HAP-1 (cell line): Measurements from ENCODE around the gene PADI2.

Experiments used
- DNase-seq, 2 experiments: peaks; one replicate each; pipeline ENCODE4 v3.0.0-alpha.2; 2016 to 2020; ENCODE audit warnings: low spot score in 2 of 2
- H3K27me3 ChIP-seq: fragments of 250-450 bp; sonication (Bioruptor Pico); 2 replicates; pipeline ENCODE4 v1.5.1; 2020; ENCODE audit warnings: low read depth, mild to moderate bottlenecking, moderate library complexity
- H3K36me3 ChIP-seq: fragments of 250-450 bp; sonication (Bioruptor Pico); replicated peaks from 2 replicates; pipeline ENCODE4 v1.5.1; 2020; ENCODE audit warnings: mild to moderate bottlenecking
- H3K4me1 ChIP-seq: fragments of 250-450 bp; sonication (Bioruptor Pico); 2 replicates; pipeline ENCODE4 v1.5.1; 2020; ENCODE audit warnings: mild to moderate bottlenecking
- H3K4me3 ChIP-seq: fragments of 250-450 bp; sonication (Bioruptor Pico); 2 replicates; pipeline ENCODE4 v1.5.1; 2020; ENCODE audit warnings: mild to moderate bottlenecking, moderate library complexity
- H3K9me3 ChIP-seq: fragments of 250-450 bp; sonication (Bioruptor Pico); 2 replicates; pipeline ENCODE4 v1.5.1; 2020; ENCODE audit warnings: mild to moderate bottlenecking, moderate library complexity
- in situ Hi-C: fragments of 300-500 bp; cut with MboI; formaldehyde crosslinking; loops from 3 replicates; pipeline ENCODE4 v1.14.3; 2020; ENCODE audit warnings: low sequenced_read_pairs, inconsistent platforms, mixed read lengths

PADI2 gene

GRCh38 chr1:17116643-17117042 lies 2.6 kb downstream of the PADI2 start:
- no peaks in the 10 kb centered on the region for H3K36me3 ChIP-seq
- in situ Hi-C loops = no loop called here
- H3K4me1 ChIP-seq = peaks cover 3% of the 10 kb centered on the region
- DNase-seq = no peak
- H3K4me3 ChIP-seq = no peak overlapping the region
- peaks cover 6% of the 10 kb centered on the region; the same call in 1 of the 2 replicates for H3K27me3 ChIP-seq
- no peaks in the 10 kb centered on the region for H3K9me3 ChIP-seq

- no peak for DNase-seq
- H3K27me3 ChIP-seq = peaks cover 6% of the 10 kb centered on the region; the same call in 1 of the 2 replicates
- no peak overlapping the region for H3K4me3 ChIP-seq
- in situ Hi-C loops = no loop called here
- no peaks in the 10 kb centered on the region for H3K9me3 ChIP-seq
- no peaks in the 10 kb centered on the region for H3K4me1 ChIP-seq
- H3K36me3 ChIP-seq = no peaks in the 10 kb centered on the region
Measured at GRCh38 chr1:17113963-17114362, 5.3 kb downstream of the PADI2 start.

GRCh38 chr1:17112496-17113236 lies 6.6 kb downstream of the PADI2 start:
- H3K27me3 ChIP-seq = no peaks in the 10 kb centered on the region; the same call in 1 of the 2 replicates
- H3K4me3 ChIP-seq = no peak overlapping the region
- H3K4me1 ChIP-seq = no peaks in the 10 kb centered on the region
- H3K36me3 ChIP-seq = no peaks in the 10 kb centered on the region
- in situ Hi-C loops = no loop called here
- H3K9me3 ChIP-seq = no peaks in the 10 kb centered on the region
- DNase-seq = no peak

GRCh38 chr1:17112076-17112475 lies 7.2 kb downstream of the PADI2 start:
- in situ Hi-C loops = no loop called here
- no peak for DNase-seq
- Histone ChIP-seq H3K36me3 (no peaks in the 10 kb centered on the region), H3K4me3 (no peak overlapping the region), H3K27me3 (no peaks in the 10 kb centered on the region; the same call in 1 of the 2 replicates), H3K4me1 (no peaks in the 10 kb centered on the region), H3K9me3 (no peaks in the 10 kb centered on the region)

- no peak overlapping the region for H3K4me3 ChIP-seq
- H3K27me3 ChIP-seq = no peaks in the 10 kb centered on the region; the same call in 1 of the 2 replicates
- DNase-seq = no peak
- H3K4me1 ChIP-seq = no peaks in the 10 kb centered on the region
- no peaks in the 10 kb centered on the region for H3K9me3 ChIP-seq
- in situ Hi-C loops = no loop called here
- H3K36me3 ChIP-seq = no peaks in the 10 kb centered on the region
Measured at GRCh38 chr1:17110555-17110926, 8.7 kb downstream of the PADI2 start.

- Histone ChIP-seq H3K27me3 (no peaks in the 10 kb centered on the region; the same call in 1 of the 2 replicates), H3K36me3 (no peaks in the 10 kb centered on the region), H3K4me1 (no peaks in the 10 kb centered on the region), H3K9me3 (no peaks in the 10 kb centered on the region), H3K4me3 (no peak overlapping the region)
- no peak for DNase-seq
- in situ Hi-C loops = no loop called here
Measured at GRCh38 chr1:17109892-17110554, 9.2 kb downstream of the PADI2 start.

GRCh38 chr1:17108786-17109185 lies 10.5 kb downstream of the PADI2 start:
- no peak overlapping the region for H3K4me3 ChIP-seq
- no peak for DNase-seq
- in situ Hi-C loops = no loop called here
- H3K9me3 ChIP-seq = no peaks in the 10 kb centered on the region
- no peaks in the 10 kb centered on the region for H3K4me1 ChIP-seq
- H3K36me3 ChIP-seq = no peaks in the 10 kb centered on the region
- no peaks in the 10 kb centered on the region; the same call in 1 of the 2 replicates for H3K27me3 ChIP-seq

GRCh38 chr1:17108360-17108759 lies 10.9 kb downstream of the PADI2 start:
- no peak for DNase-seq
- no peaks in the 10 kb centered on the region for H3K4me1 ChIP-seq
- in situ Hi-C loops = no loop called here
- H3K27me3 ChIP-seq = no peaks in the 10 kb centered on the region; the same call in 1 of the 2 replicates
- no peak overlapping the region for H3K4me3 ChIP-seq
- H3K9me3 ChIP-seq = no peaks in the 10 kb centered on the region
- H3K36me3 ChIP-seq = no peaks in the 10 kb centered on the region

- Histone ChIP-seq H3K4me1 (no peaks in the 10 kb centered on the region), H3K27me3 (no peaks in the 10 kb centered on the region; the same call in 1 of the 2 replicates), H3K36me3 (no peaks in the 10 kb centered on the region), H3K4me3 (no peak overlapping the region), H3K9me3 (no peaks in the 10 kb centered on the region)
- no peak for DNase-seq
- in situ Hi-C loops = no loop called here
Measured at GRCh38 chr1:17104782-17105181, 14.5 kb downstream of the PADI2 start.

GRCh38 chr1:17102232-17102631 lies 17.0 kb downstream of the PADI2 start:
- in situ Hi-C loops = no loop called here
- no peaks in the 10 kb centered on the region for H3K9me3 ChIP-seq
- H3K27me3 ChIP-seq = no peaks in the 10 kb centered on the region; the same call in 1 of the 2 replicates
- H3K4me3 ChIP-seq = no peak overlapping the region
- H3K36me3 ChIP-seq = no peaks in the 10 kb centered on the region
- no peaks in the 10 kb centered on the region for H3K4me1 ChIP-seq
- DNase-seq = no peak

GRCh38 chr1:17101261-17101660 lies 18.0 kb downstream of the PADI2 start:
- Histone ChIP-seq H3K4me1 (no peaks in the 10 kb centered on the region), H3K4me3 (no peak overlapping the region), H3K36me3 (no peaks in the 10 kb centered on the region), H3K27me3 (no peaks in the 10 kb centered on the region; the same call in 1 of the 2 replicates), H3K9me3 (no peaks in the 10 kb centered on the region)
- DNase-seq = no peak
- in situ Hi-C loops = no loop called here

GRCh38 chr1:17099616-17100340 lies 19.5 kb downstream of the PADI2 start:
- H3K36me3 ChIP-seq = no peaks in the 10 kb centered on the region
- peaks cover 2% of the 10 kb centered on the region; the same call in 1 of the 2 replicates for H3K27me3 ChIP-seq
- no peaks in the 10 kb centered on the region for H3K4me1 ChIP-seq
- no peaks in the 10 kb centered on the region for H3K9me3 ChIP-seq
- in situ Hi-C loops = no loop called here
- H3K4me3 ChIP-seq = no peak overlapping the region
- no peak for DNase-seq

- H3K27me3 ChIP-seq = peaks cover 2% of the 10 kb centered on the region; the same call in 1 of the 2 replicates
- no peak overlapping the region for H3K4me3 ChIP-seq
- H3K9me3 ChIP-seq = no peaks in the 10 kb centered on the region
- no peak for DNase-seq
- H3K4me1 ChIP-seq = no peaks in the 10 kb centered on the region
- no peaks in the 10 kb centered on the region for H3K36me3 ChIP-seq
- in situ Hi-C loops = no loop called here
Measured at GRCh38 chr1:17098446-17099317, 20.6 kb downstream of the PADI2 start.
